ENCODE measurements around the gene CDADC1.

- no peak for TF ChIP-seq TAF1 (IDR thresholded peaks at IDR 0.05; ENCODE audit: borderline replicate concordance, insufficient read depth, low read length)
- TF ChIP-seq REST (IDR thresholded peaks at IDR 0.05; ENCODE audit: insufficient read depth in 1 of 2, low read depth in 2 of 2, low read length in 2 of 2) = no peak
Observed at GRCh38 chr13:49310251-49310650, 62.5 kb downstream of the CDADC1 start.
